ENCODE measurements around the gene PROM1.

DNA sequence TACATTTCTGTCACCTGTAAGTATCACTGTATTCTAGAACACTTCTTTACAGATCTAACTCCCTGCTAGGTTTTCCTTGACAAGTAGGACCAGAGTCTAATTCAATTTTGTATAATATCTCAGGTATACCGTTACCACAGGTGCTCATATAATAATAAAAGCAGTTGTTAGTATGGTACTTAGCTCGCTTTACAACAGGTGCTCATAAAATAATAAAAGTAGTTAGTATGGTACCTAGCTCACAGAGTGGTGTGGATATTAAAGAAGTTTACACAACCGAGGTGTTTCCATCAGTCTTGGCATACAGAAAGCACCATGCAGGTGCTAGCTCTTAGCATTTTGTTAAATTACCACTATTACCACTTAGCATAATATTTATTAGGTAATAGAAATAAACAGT is 88.0 kb downstream of the PROM1 start:
- TF ChIP-seq, protein P1, sequence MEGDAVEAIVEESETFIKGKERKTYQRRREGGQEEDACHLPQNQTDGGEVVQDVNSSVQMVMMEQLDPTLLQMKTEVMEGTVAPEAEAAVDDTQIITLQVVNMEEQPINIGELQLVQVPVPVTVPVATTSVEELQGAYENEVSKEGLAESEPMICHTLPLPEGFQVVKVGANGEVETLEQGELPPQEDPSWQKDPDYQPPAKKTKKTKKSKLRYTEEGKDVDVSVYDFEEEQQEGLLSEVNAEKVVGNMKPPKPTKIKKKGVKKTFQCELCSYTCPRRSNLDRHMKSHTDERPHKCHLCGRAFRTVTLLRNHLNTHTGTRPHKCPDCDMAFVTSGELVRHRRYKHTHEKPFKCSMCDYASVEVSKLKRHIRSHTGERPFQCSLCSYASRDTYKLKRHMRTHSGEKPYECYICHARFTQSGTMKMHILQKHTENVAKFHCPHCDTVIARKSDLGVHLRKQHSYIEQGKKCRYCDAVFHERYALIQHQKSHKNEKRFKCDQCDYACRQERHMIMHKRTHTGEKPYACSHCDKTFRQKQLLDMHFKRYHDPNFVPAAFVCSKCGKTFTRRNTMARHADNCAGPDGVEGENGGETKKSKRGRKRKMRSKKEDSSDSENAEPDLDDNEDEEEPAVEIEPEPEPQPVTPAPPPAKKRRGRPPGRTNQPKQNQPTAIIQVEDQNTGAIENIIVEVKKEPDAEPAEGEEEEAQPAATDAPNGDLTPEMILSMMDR (IDR thresholded peaks at IDR 0.05): no peak
- no peak for TF ChIP-seq POLR2A (IDR thresholded peaks at IDR 0.05)
- TF ChIP-seq POLR2AphosphoS5 (IDR thresholded peaks at IDR 0.05): no peak
